Measurements from ENCODE around the gene ACSBG1. TPM values are rescaled to one million over a fixed set of nuclear protein-coding genes. Genes with fewer than 3 reads are reported as not detected.

ACSBG1 gene
- total and polyA plus RNA-seq, 10 of the 15 experiments (the other 5 are each of a cell fraction or from before 2014, with no cell fraction given): 0.11 to 0.75 (median 0.42) TPM

GRCh38 chr15:78256044-78256437 is 21.7 kb upstream of the ACSBG1 start:
- ATAC-seq: no peak
- no peaks in the 10 kb centered on the region for H3K9me3 ChIP-seq (replicated peaks; ENCODE audit: control insufficient read depth, insufficient read depth, low read length)
- no peak for DNase-seq (ENCODE audit: low read depth, low spot score)
- ChIA-PET SMC1A (ENCODE audit: uncharacterized antibody, unreplicated experiment) (no interaction called here), POLR2A (no interaction called here), CTCF (no interaction called here), RAD21 (ENCODE audit: unreplicated experiment) (no interaction called here)
- H3K4me2 ChIP-seq (ENCODE audit: control insufficient read depth, insufficient read depth): no peak overlapping the region
- H3K9ac ChIP-seq (ENCODE audit: control insufficient read depth, insufficient read depth, low read length): no peak overlapping the region
- no peak for FAIRE-seq
- WGBS (ENCODE audit: insufficient coverage, insufficient replicate concordance, low lambda C conversion rate, missing lambda C conversion rate): 42% methylated on average over 3 of the region's 3 CpGs
- H2AFZ ChIP-seq (ENCODE audit: control insufficient read depth, low read depth, low read length): no peak overlapping the region
- H4K20me1 ChIP-seq (ENCODE audit: control insufficient read depth, insufficient read depth): no peaks in the 10 kb centered on the region
- H3K4me1 ChIP-seq (ENCODE audit: control insufficient read depth, insufficient read depth, low read length): no peaks in the 10 kb centered on the region
- no peaks in the 10 kb centered on the region for H3K27me3 ChIP-seq (replicated peaks in 1 of 2; ENCODE audit: control insufficient read depth in 2 of 2, insufficient read depth in 2 of 2, low read length in 1 of 2)
- no peak for TF ChIP-seq NBN (IDR thresholded peaks at IDR 0.05)
- TF ChIP-seq KLF5 (IDR thresholded peaks at IDR 0.05; ENCODE audit: partially characterized antibody): no peak
- no peak for TF ChIP-seq BRCA1 (IDR thresholded peaks at IDR 0.05; ENCODE audit: low read depth, low read length)
- no peak for TF ChIP-seq STAT3 (IDR thresholded peaks at IDR 0.05; ENCODE audit: low read depth, low read length)
- TF ChIP-seq GABPA (IDR thresholded peaks at IDR 0.05; ENCODE audit: low read depth): no peak
- no peak for TF ChIP-seq RCOR1 (conservative IDR thresholded peaks at IDR 0.05; ENCODE audit: low read depth, low read length)
- TF ChIP-seq, protein P1, sequence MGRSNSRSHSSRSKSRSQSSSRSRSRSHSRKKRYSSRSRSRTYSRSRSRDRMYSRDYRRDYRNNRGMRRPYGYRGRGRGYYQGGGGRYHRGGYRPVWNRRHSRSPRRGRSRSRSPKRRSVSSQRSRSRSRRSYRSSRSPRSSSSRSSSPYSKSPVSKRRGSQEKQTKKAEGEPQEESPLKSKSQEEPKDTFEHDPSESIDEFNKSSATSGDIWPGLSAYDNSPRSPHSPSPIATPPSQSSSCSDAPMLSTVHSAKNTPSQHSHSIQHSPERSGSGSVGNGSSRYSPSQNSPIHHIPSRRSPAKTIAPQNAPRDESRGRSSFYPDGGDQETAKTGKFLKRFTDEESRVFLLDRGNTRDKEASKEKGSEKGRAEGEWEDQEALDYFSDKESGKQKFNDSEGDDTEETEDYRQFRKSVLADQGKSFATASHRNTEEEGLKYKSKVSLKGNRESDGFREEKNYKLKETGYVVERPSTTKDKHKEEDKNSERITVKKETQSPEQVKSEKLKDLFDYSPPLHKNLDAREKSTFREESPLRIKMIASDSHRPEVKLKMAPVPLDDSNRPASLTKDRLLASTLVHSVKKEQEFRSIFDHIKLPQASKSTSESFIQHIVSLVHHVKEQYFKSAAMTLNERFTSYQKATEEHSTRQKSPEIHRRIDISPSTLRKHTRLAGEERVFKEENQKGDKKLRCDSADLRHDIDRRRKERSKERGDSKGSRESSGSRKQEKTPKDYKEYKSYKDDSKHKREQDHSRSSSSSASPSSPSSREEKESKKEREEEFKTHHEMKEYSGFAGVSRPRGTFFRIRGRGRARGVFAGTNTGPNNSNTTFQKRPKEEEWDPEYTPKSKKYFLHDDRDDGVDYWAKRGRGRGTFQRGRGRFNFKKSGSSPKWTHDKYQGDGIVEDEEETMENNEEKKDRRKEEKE (IDR thresholded peaks at IDR 0.05): no peak
- TF ChIP-seq HDAC2 (IDR thresholded peaks at IDR 0.05): no peak
- no peak for TF ChIP-seq GATAD2B (conservative IDR thresholded peaks at IDR 0.05; ENCODE audit: low read depth)
- no peak for TF ChIP-seq FOXM1 (IDR thresholded peaks at IDR 0.05; ENCODE audit: low read depth, low read length)
- no peak for TF ChIP-seq CBFB (IDR thresholded peaks at IDR 0.05; ENCODE audit: low read depth)
- no peak for TF ChIP-seq USF1 (IDR thresholded peaks at IDR 0.05; ENCODE audit: borderline replicate concordance, extremely low read length, insufficient read depth, low read depth, low read length)
- no peak for TF ChIP-seq ATF3 (IDR thresholded peaks at IDR 0.05; ENCODE audit: borderline replicate concordance, extremely low read depth, low read depth, low read length)
- TF ChIP-seq PML (IDR thresholded peaks at IDR 0.05; ENCODE audit: low read length): no peak
- TF ChIP-seq, protein P2, sequence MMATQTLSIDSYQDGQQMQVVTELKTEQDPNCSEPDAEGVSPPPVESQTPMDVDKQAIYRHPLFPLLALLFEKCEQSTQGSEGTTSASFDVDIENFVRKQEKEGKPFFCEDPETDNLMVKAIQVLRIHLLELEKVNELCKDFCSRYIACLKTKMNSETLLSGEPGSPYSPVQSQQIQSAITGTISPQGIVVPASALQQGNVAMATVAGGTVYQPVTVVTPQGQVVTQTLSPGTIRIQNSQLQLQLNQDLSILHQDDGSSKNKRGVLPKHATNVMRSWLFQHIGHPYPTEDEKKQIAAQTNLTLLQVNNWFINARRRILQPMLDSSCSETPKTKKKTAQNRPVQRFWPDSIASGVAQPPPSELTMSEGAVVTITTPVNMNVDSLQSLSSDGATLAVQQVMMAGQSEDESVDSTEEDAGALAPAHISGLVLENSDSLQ (IDR thresholded peaks at IDR 0.05): no peak
- no peak for TF ChIP-seq SREBF1 (IDR thresholded peaks at IDR 0.05; ENCODE audit: low read length)
- TF ChIP-seq EZH2 (IDR thresholded peaks at IDR 0.05; ENCODE audit: borderline replicate concordance, control insufficient read depth, low read depth, low read length): no peak
- TF ChIP-seq BACH1 (IDR thresholded peaks at IDR 0.05; ENCODE audit: borderline replicate concordance): no peak
- no peak for TF ChIP-seq SIX5 (IDR thresholded peaks at IDR 0.05; ENCODE audit: low read depth, low read length, severe bottlenecking)
- H3K27ac ChIP-seq (ENCODE audit: control insufficient read depth, insufficient read depth): no peak overlapping the region
- intact Hi-C loops (cut with micrococcal nuclease; ENCODE audit: unreplicated experiment): no loop called here
- in situ Hi-C loops (cut with MboI): no loop called here
- no peak overlapping the region for H3K4me3 ChIP-seq
- no TSS peak for BruUV-seq (replicated peaks)
- no peaks in the 10 kb centered on the region for H3K36me3 ChIP-seq (ENCODE audit: control insufficient read depth in 2 of 2, insufficient read depth in 2 of 2, low read length in 1 of 2)
- no peaks in the 10 kb centered on the region for H3K79me2 ChIP-seq (ENCODE audit: control insufficient read depth, insufficient read depth, low read length)

Data from GM12878 (cell line).